ENCODE results near the gene GPR32. TPM values are rescaled to one million over a fixed set of nuclear protein-coding genes. Genes with fewer than 3 reads are reported as not detected.
"Not testable (repeated sequence)": the region's sequence is repeated elsewhere in the genome, so short reads cannot be mapped to it uniquely, and the experiment has no call there.

GPR32 gene
- polyA plus RNA-seq, 1 experiment = not detected

DNA sequence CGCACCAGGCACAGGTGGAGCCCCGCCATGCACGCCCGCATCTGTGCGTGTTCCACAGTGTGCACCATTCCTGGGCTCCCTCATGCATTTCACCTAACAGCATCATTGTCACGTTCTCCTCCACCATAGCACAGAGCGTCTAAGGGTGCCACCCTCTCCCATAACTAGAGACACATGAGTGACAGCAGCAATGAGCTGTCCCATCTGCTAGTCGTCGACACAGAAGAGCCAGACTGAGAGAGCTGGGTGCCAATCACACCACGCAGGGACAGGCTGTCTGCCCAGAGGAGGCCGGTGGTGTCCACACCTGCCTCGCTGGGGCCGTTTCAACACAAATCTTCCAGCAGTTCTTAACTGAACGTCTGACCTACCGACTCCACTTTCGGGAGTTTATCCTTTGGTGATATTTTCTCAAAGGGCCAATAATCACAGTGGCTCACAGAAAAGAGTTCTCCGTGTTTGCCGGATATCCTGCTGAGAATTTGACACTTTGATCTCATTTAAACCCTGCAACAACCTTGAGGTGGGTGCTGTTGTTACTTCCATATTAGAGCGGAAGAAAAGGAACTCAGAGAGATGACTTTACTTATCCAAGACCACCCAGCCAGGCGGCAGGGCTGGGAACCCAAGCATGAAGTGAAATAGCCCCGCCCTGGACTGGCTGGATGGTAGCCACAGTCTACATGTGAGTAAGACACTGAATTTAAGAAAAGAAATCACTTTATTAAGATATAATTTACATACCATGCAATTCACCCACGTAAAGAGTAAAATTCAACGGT lies 30.9 kb upstream of the GPR32 start:
- Histone ChIP-seq H3K4me3 (ENCODE audit: low read depth, low read length) (no peak overlapping the region), H3K27ac (ENCODE audit: low read depth, low read length) (no peak overlapping the region), H3K27me3 (ENCODE audit: control insufficient read depth, insufficient read depth, low read length) (peaks cover 26% of the 10 kb centered on the region), H3K9me3 (ENCODE audit: control insufficient read depth, insufficient read depth, low read length) (no peaks in the 10 kb centered on the region)
- ChIA-PET CTCF (no interaction called here), POLR2A (no interaction called here)
- TF ChIP-seq, protein P1, sequence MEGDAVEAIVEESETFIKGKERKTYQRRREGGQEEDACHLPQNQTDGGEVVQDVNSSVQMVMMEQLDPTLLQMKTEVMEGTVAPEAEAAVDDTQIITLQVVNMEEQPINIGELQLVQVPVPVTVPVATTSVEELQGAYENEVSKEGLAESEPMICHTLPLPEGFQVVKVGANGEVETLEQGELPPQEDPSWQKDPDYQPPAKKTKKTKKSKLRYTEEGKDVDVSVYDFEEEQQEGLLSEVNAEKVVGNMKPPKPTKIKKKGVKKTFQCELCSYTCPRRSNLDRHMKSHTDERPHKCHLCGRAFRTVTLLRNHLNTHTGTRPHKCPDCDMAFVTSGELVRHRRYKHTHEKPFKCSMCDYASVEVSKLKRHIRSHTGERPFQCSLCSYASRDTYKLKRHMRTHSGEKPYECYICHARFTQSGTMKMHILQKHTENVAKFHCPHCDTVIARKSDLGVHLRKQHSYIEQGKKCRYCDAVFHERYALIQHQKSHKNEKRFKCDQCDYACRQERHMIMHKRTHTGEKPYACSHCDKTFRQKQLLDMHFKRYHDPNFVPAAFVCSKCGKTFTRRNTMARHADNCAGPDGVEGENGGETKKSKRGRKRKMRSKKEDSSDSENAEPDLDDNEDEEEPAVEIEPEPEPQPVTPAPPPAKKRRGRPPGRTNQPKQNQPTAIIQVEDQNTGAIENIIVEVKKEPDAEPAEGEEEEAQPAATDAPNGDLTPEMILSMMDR (IDR thresholded peaks at IDR 0.05; ENCODE audit: low read depth, low read length) = no peak
- DNase-seq (ENCODE audit: low read depth, low spot score) = no peak

- H3K9me3 ChIP-seq (ENCODE audit: control insufficient read depth, insufficient read depth, low read length) = no peaks in the 10 kb centered on the region
- H3K4me3 ChIP-seq (ENCODE audit: low read depth, low read length) = no peak overlapping the region
- H3K27me3 ChIP-seq (ENCODE audit: control insufficient read depth, insufficient read depth, low read length) = peaks cover 22% of the 10 kb centered on the region
- POLR2A ChIA-PET = no interaction called here
- CTCF ChIA-PET = no interaction called here
- no peak overlapping the region for H3K27ac ChIP-seq (ENCODE audit: low read depth, low read length)
- DNase-seq (ENCODE audit: low read depth, low spot score) = no peak
- TF ChIP-seq, protein P1 (IDR thresholded peaks at IDR 0.05; ENCODE audit: low read depth, low read length) = no peak
Measured at GRCh38 chr19:50739914-50740426, 30.3 kb upstream of the GPR32 start.

DNA sequence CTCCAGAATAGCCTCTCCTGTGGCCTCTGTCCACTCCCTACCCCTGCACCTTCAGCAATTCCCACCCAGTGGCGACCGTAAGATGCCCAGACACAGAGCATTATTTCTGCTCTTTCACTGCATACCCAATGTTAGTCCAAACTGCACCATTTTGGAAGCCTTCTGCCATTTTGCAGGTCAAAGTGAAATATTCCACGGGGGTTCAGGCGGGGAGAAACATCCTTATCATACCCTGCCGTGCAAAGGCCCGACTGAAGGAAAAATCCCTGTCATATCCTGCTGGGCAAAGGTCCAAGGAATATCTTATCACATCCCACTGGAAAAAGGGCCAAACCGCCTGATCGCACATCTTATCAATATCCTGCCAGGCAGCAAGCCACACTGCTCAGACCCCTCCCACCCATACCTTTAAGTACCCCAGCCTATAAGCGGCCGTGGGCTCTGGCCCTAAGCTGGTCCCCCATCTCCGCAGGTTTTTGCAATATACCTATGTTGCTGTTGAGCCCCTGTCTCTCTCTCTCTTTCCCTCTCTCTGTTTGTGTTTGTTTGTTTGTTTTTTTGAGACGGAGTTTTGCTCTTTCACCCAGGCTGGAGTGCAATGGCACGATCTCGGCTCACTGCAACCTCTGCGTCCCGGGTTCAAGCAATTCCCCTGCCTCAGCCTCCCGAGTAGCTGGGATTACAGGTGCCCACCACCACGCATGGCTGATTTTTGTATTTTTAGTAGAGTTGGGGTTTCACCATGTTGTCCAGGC lies 28.9 kb upstream of the GPR32 start:
- DNase-seq (ENCODE audit: low read depth, low spot score) = no peak
- H3K9me3 ChIP-seq (ENCODE audit: control insufficient read depth, insufficient read depth, low read length) = no peaks in the 10 kb centered on the region
- ChIA-PET CTCF (no interaction called here), POLR2A (no interaction called here)
- no peak overlapping the region for H3K27ac ChIP-seq (ENCODE audit: low read depth, low read length)
- no peak overlapping the region for H3K4me3 ChIP-seq (ENCODE audit: low read depth, low read length)
- TF ChIP-seq, protein P1 (IDR thresholded peaks at IDR 0.05; ENCODE audit: low read depth, low read length) = no peak
- H3K27me3 ChIP-seq (ENCODE audit: control insufficient read depth, insufficient read depth, low read length) = peaks cover 15% of the 10 kb centered on the region

- DNase-seq (ENCODE audit: low read depth, low spot score) = no peak
- Histone ChIP-seq H3K27ac (ENCODE audit: low read depth, low read length) (no peak overlapping the region), H3K9me3 (ENCODE audit: control insufficient read depth, insufficient read depth, low read length) (no peaks in the 10 kb centered on the region), H3K4me3 (ENCODE audit: low read depth, low read length) (no peak overlapping the region), H3K27me3 (ENCODE audit: control insufficient read depth, insufficient read depth, low read length) (peaks cover 15% of the 10 kb centered on the region)
- TF ChIP-seq, protein P1 (IDR thresholded peaks at IDR 0.05; ENCODE audit: low read depth, low read length) = no peak
- ChIA-PET CTCF (no interaction called here), POLR2A (no interaction called here)
Measured at GRCh38 chr19:50743537-50743936, 26.7 kb upstream of the GPR32 start.

DNA sequence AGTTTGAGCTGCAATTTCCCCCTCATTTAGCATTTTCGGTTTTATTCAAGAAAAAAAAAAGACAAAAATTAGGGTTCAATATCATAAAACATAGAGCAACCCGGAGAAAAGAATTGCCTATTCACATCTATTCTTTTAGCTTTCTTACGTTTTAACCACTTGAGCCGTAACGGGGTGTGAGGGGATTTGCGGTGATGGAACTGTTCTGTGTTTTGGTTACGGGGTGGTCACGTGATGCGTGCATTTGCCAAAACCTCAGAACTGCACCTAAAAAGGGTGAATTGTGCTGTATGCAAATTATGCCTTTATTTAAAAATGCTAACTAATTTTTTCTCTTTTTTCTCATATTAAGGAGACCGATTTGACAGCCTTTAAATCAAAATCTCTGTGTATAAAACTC lies 25.0 kb upstream of the GPR32 start:
- no peak overlapping the region for H3K27ac ChIP-seq (ENCODE audit: low read depth, low read length)
- POLR2A ChIA-PET = no interaction called here
- TF ChIP-seq, protein P1 (IDR thresholded peaks at IDR 0.05; ENCODE audit: low read depth, low read length) = no peak
- H3K4me3 ChIP-seq (ENCODE audit: low read depth, low read length) = no peak overlapping the region
- peaks cover 6% of the 10 kb centered on the region for H3K27me3 ChIP-seq (ENCODE audit: control insufficient read depth, insufficient read depth, low read length)
- no peaks in the 10 kb centered on the region for H3K9me3 ChIP-seq (ENCODE audit: control insufficient read depth, insufficient read depth, low read length)
- CTCF ChIA-PET = interaction anchor here (0.9 kb wide), 1 partner anchor 20 kb away, joined by 3 read pairs; no protein-coding TSS in a partner anchor
- no peak for DNase-seq (ENCODE audit: low read depth, low spot score)

- POLR2A ChIA-PET; CTCF ChIA-PET; H3K4me3 ChIP-seq (ENCODE audit: low read depth, low read length); H3K27me3 ChIP-seq (ENCODE audit: control insufficient read depth, insufficient read depth, low read length); H3K9me3 ChIP-seq (ENCODE audit: control insufficient read depth, insufficient read depth, low read length); DNase-seq (ENCODE audit: low read depth, low spot score); H3K27ac ChIP-seq (ENCODE audit: low read depth, low read length): not testable (repeated sequence)
Measured at GRCh38 chr19:50747141-50747540, 23.1 kb upstream of the GPR32 start.

All from AG04450 (cell line).